K562 (cell line): Measurements from ENCODE around the gene HSD17B1. TPM values are rescaled to one million over a fixed set of nuclear protein-coding genes. Genes with fewer than 3 reads are reported as not detected.
A peak's percentile ranks its signal among the peaks of the same experiment; 100 is the strongest.

ENCODE experiments used
- HEY1 ChIP-seq: fragments of 250-450 bp; sonication (Bioruptor Pico); IDR thresholded peaks from 2 replicates; pipeline ENCODE4 v1.5.0; 2020; ENCODE audit warnings: mild to moderate bottlenecking, moderate library complexity, borderline replicate concordance
- KDM1A ChIP-seq, 2 experiments: fragments of 450-650 bp; IDR thresholded peaks; 2 replicates each; pipeline ENCODE4 v1.6.1; 2016; ENCODE audit warnings: mild to moderate bottlenecking in 2 of 2
- KDM2B ChIP-seq: fragments of 250-450 bp; sonication (Bioruptor Pico); IDR thresholded peaks from 2 replicates; pipeline ENCODE4 v1.8.0; 2021; ENCODE audit warnings: mild to moderate bottlenecking, moderate library complexity
- PHF8 ChIP-seq: fragments of 200-600 bp; sonication (generic); IDR thresholded peaks from 2 replicates; pipeline ENCODE4 v1.6.1; 2012; ENCODE audit warnings: mixed run types, mild to moderate bottlenecking, inconsistent platforms, low read length, moderate library complexity, borderline replicate concordance
- SLC30A9 ChIP-seq: fragments of 250-450 bp; sonication (Bioruptor Pico); IDR thresholded peaks from 2 replicates; pipeline ENCODE4 v1.8.0; 2022; ENCODE audit warnings: mild to moderate bottlenecking, moderate library complexity
- SNAPC5 ChIP-seq: fragments of 250-450 bp; sonication (Bioruptor Pico); IDR thresholded peaks from 2 replicates; pipeline ENCODE4 v1.8.0; 2021; ENCODE audit warnings: moderate library complexity, mild to moderate bottlenecking, inconsistent platforms
- TAF9B ChIP-seq: fragments of 450-650 bp; IDR thresholded peaks from 2 replicates; pipeline ENCODE4 v1.6.1; 2018; ENCODE audit warnings: mild to moderate bottlenecking; ENCODE audit not compliant: partially characterized antibody
- ZBTB40 ChIP-seq, 2 experiments: fragments of 450-650 bp in 1 of 2; sonication (generic) in 1 of 2; formaldehyde crosslinking in 1 of 2; IDR thresholded peaks; 2 replicates each; pipeline versions ENCODE4 v1.7.1 to v1.9.0; 2016 to 2022; ENCODE audit warnings: inconsistent platforms in 1 of 2, mild to moderate bottlenecking in 1 of 2, missing genetic modification reagents in 1 of 2
- ZNF143 ChIP-seq: sonication (generic); formaldehyde crosslinking; IDR thresholded peaks from 2 replicates; pipeline ENCODE4 v1.9.0; 2022; ENCODE audit warnings: mild to moderate bottlenecking, missing genetic modification reagents
- ZNF384 ChIP-seq: IDR thresholded peaks from 2 replicates; pipeline ENCODE4 v1.6.1; 2012; ENCODE audit warnings: low read depth, low read length, improper control_type of control experiment
- ZNF639 ChIP-seq, 2 experiments: fragments of 200-800 bp in 1 of 2; sonication (Bioruptor generic) in 1 of 2; sonication (generic) in 1 of 2; formaldehyde crosslinking in 1 of 2; IDR thresholded peaks in 1 of 2; conservative IDR thresholded peaks in 1 of 2; 2 replicates each; pipeline versions ENCODE4 v1.5.0 to v1.6.1; 2016 to 2020; ENCODE audit warnings: missing compliant biosample characterization in 1 of 2, missing genetic modification characterization in 1 of 2, missing genetic modification reagents in 1 of 2
- polyA plus RNA-seq, 8 experiments: library from polyadenylated mRNA; depleted of rRNA in 4 of 8; stranded (reverse) in 5 of 8; unstranded in 3 of 8; fragments of >200 nt; fragmentation: Nextera tagmentation in 2 of 8; fragmentation: Illumina TruSeq in 1 of 8; extraction: Ambion mirVana in 2 of 8; extraction: Trizol in 1 of 8; gene quantifications; 2 replicates each; pipeline versions ENCODE4 v1.2.1 to v1.2.3, GENCODE V29; 2011 to 2014; ENCODE audit warnings: inconsistent platforms in 1 of 8, missing spikeins in 1 of 8
- total RNA-seq, 7 experiments: library from RNA; depleted of rRNA in 6 of 7; stranded (reverse); fragments of >200 nt in 6 of 7; fragmentation: Illumina TruSeq in 2 of 7; extraction: Trizol in 2 of 7; gene quantifications; 2 replicates each; pipeline versions ENCODE4 v1.2.1 to v1.2.3, GENCODE V29; 2011 to 2021; ENCODE audit warnings: low replicate concordance in 1 of 7
- TF ChIP-seq, protein P1 (sequence below): sonication (generic); formaldehyde crosslinking; IDR thresholded peaks from 2 replicates; pipeline ENCODE4 v1.8.0; 2022; ENCODE audit warnings: missing genetic modification reagents, mild to moderate bottlenecking, moderate library complexity, borderline replicate concordance

HSD17B1 gene
- total and polyA plus RNA-seq, 9 of the 15 experiments (the other 6 are each of a cell fraction or from before 2014, with no cell fraction given): 0.55 to 21.1 (median 3.6) TPM

DNA sequence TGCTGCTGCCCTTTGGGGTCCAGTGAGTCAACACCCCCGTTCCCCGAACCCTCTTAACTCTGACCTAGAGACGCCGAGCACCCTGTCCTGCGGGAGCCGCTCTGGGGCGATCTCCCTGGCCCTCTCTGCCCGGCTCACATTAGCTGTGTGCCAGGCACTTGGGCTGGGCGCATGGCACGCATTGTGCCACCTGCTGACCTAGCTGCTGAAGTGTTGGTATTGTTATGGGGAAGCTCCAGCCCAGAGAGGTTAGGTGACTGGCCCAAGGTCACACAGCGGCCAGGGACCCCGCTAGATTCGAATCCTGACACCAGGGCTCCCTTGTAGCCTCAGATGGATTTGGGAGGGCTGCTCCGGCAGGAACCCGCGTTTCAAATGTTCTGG is 1.1 kb downstream of the HSD17B1 start (continued):
- TF ChIP-seq ZBTB40 (IDR thresholded peaks at IDR 0.05) (no peak), ZBTB40 (CRISPR knock-in tag; IDR thresholded peaks at IDR 0.05) (no peak), KDM1A (IDR thresholded peaks at IDR 0.05) (peak; percentile 65 to 84), ZNF384 (no peak), HEY1 (CRISPR knock-in tag) (no peak), ZNF143 (no peak), ZNF639 (CRISPR knock-in tag; conservative IDR thresholded peaks at IDR 0.05 in 1 of 2, IDR thresholded peaks at IDR 0.05 in 1 of 2) (0 out of 4 replicates have a peak, but pooled peaks of 1 of the 2 experiments have one; percentile 14), TAF9B (no peak), SNAPC5 (CRISPR knock-in tag) (no peak), KDM2B (no peak), PHF8 (no peak), SLC30A9 (CRISPR knock-in tag) (no peak)
- TF ChIP-seq, protein P1, sequence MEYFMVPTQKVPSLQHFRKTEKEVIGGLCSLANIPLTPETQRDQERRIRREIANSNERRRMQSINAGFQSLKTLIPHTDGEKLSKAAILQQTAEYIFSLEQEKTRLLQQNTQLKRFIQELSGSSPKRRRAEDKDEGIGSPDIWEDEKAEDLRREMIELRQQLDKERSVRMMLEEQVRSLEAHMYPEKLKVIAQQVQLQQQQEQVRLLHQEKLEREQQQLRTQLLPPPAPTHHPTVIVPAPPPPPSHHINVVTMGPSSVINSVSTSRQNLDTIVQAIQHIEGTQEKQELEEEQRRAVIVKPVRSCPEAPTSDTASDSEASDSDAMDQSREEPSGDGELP (CRISPR knock-in tag): no peak
